HG03521 (cell line): Measurements from ENCODE around the gene TLE2.
"Not testable (repeated sequence)": the region's sequence is repeated elsewhere in the genome, so short reads cannot be mapped to it uniquely, and the experiment has no call there.

Experiments used
- ATAC-seq: cut with Tn5 transposase; IDR thresholded peaks from one replicate; pipeline ENCODE4 v1.9.1; 2021; ENCODE audit warnings: mild to moderate bottlenecking, moderate library complexity; ENCODE audit not compliant: unreplicated experiment

Gene TLE2

GRCh38 chr19:3056417-3057088 lies 27.5 kb upstream of the TLE2 start:
- no peak for ATAC-seq

- no peak for ATAC-seq
Measured at GRCh38 chr19:3055741-3056416, 26.8 kb upstream of the TLE2 start.

- ATAC-seq = no peak
Measured at GRCh38 chr19:3054972-3055740, 26.1 kb upstream of the TLE2 start.

GRCh38 chr19:3054265-3054971 lies 25.3 kb upstream of the TLE2 start:
- ATAC-seq = no peak

GRCh38 chr19:3053780-3054179 lies 24.7 kb upstream of the TLE2 start:
- ATAC-seq = no peak

- no peak for ATAC-seq
Measured at GRCh38 chr19:3053218-3053621, 24.1 kb upstream of the TLE2 start.

- not testable (repeated sequence) for ATAC-seq
Measured at GRCh38 chr19:3050016-3050415, 20.9 kb upstream of the TLE2 start.

GRCh38 chr19:3049089-3049488 lies 20.0 kb upstream of the TLE2 start:
- ATAC-seq = no peak

GRCh38 chr19:3048190-3048533 lies 19.1 kb upstream of the TLE2 start:
- ATAC-seq = no peak

- ATAC-seq = no peak
Measured at GRCh38 chr19:3047496-3048189, 18.6 kb upstream of the TLE2 start.

- no peak for ATAC-seq
Measured at GRCh38 chr19:3046698-3047495, 17.8 kb upstream of the TLE2 start.

- ATAC-seq = no peak
Measured at GRCh38 chr19:3045885-3046697, 17.0 kb upstream of the TLE2 start.

- ATAC-seq = no peak
Measured at GRCh38 chr19:3045191-3045590, 16.1 kb upstream of the TLE2 start.

GRCh38 chr19:3042621-3043267 lies 13.7 kb upstream of the TLE2 start:
- ATAC-seq = no peak

- no peak for ATAC-seq
Measured at GRCh38 chr19:3041761-3042620, 12.9 kb upstream of the TLE2 start.

GRCh38 chr19:3041327-3041726 lies 12.2 kb upstream of the TLE2 start:
- no peak for ATAC-seq

- ATAC-seq = no peak
Measured at GRCh38 chr19:3039641-3040077, 10.6 kb upstream of the TLE2 start.

GRCh38 chr19:3039125-3039524 lies 10.0 kb upstream of the TLE2 start:
- ATAC-seq = no peak
